Stimulated activated CD8-positive, alpha-beta memory T cell treated with anti-CD3 and anti-CD28 coated beads, Interleukin-7, amount 100 ng/mL, for 48 hours (primary cell): ENCODE data around the gene CAMSAP1.

Experiments
- DNase-seq, 2 donors: peaks; one replicate each; pipeline ENCODE4 v3.0.0-alpha.2; 2020; ENCODE audit warnings: low read depth in 1 of 2; ENCODE audit errors: extremely low read depth in 1 of 2

The CAMSAP1 gene

DNA sequence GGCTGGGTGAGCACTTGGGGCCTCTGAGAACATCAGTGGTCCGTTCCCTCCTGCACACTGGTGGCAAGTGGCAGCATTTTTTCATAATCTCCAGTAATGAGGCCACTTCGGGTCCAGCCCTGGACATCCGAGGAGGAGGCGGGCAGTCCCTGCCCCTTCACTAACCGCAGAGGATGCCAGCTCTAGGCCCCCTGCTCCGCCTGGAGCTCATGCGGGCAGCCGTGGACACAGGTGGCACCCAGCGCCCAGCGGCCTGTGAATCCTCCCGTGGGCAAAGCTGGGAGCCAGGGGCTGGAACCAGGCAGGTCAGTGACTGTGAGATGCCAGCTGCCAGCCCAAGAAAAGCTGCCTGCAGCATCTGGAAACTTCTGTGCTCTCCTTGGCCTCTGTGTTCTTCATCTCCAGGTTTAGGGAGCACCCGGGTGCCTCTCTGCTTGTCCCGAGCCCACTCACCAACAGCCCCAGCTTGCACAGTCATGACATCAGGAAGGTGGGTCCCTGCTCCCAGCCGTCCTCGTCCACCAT is 112.9 kb downstream of the CAMSAP1 start:
- no peak for DNase-seq

DNA sequence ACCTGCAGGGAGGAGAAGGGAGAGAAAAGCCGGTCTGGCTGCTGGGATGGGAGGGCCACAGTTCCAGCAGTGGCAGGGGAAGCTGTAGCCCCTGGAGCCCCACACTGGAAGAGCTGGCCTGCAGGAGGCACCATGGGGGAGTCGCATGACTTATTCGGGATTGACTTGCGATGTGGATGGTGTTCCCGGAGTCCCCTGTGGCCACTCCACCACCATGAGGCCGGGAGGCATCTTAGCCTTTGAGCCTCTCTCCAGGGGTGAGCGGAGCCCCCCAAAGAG is 113.3 kb downstream of the CAMSAP1 start:
- DNase-seq: no peak

DNA sequence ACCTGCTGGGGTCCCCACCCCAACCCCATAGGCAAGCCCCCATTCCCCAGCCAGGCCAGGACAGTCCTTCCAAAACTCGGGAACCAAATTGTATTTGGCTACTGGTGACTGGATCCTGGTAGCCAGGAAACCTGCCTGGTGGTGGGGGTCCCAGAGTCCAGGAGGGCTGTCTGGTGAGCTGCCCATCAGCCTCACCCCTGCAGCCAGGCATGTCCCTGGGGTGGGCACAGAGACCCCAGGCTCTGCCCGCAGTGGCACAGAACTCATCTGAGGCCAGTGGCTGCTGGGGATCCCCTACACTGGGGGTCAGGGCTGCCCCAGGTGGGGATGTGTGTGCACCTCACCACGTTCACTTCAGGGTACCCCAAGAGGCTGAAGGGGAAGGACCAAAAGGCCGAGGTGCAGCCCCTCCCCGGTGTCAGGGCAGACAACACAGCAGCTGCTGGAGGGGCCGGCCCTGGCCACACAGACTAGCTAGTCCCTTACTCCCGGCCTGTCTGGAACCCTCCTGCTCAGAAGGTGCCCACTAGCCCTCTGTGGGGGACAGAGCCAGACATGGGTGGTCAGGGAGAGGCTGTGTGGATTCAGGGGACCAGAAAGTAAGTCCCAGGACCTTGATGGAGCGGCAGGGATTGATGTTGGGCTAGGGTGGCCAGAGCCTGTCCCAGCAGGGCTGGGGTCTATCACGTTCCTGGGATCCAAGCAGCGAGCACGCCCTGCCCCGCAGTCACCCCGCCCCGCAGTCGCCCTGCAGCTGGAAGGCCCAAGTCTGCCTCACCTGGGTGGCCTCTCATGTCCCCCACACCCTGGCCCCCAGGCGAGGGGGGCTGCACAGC is 113.9 kb downstream of the CAMSAP1 start:
- no peak for DNase-seq

DNA sequence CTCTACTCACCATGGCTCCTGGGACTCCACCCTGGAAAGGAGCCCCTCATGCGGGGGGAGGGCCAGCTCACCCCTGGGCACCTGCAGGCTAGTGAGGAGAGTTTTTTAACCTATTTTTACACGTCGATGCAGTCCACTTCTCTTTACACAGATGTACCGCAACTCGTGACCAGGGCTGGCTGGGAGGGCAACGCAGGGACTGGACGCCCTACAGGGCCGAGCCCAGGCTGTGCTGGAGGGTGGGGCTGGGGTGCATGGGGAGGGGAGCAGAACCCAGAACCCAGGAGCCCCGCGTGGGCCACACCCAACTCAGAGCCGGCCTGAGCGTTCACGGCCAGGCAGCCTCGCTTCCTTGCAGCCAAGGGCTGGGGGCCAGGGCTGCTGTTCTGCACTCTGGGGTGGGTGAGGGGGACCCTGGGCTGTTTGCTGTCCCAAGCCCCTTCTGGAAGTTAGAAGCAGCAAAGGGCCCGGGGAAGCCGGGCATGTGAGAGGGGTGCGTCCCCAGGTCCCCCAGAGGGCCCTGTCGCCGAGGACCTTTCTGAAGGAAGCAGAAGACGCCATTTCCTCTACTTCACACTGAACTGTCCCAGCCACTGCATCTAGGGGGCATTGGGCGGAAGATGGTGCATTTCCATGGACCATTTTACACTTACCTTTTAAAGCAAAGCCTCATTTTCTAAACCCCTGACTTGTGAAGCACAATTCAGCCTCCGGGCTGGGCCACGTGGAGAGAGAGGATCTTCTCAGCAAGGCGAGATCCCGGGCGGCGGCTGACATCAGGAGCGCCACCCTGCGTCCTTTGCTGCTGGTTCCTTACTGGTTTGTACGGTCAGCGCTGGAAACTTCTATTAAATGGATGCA is 114.8 kb downstream of the CAMSAP1 start:
- DNase-seq: no peak

DNA sequence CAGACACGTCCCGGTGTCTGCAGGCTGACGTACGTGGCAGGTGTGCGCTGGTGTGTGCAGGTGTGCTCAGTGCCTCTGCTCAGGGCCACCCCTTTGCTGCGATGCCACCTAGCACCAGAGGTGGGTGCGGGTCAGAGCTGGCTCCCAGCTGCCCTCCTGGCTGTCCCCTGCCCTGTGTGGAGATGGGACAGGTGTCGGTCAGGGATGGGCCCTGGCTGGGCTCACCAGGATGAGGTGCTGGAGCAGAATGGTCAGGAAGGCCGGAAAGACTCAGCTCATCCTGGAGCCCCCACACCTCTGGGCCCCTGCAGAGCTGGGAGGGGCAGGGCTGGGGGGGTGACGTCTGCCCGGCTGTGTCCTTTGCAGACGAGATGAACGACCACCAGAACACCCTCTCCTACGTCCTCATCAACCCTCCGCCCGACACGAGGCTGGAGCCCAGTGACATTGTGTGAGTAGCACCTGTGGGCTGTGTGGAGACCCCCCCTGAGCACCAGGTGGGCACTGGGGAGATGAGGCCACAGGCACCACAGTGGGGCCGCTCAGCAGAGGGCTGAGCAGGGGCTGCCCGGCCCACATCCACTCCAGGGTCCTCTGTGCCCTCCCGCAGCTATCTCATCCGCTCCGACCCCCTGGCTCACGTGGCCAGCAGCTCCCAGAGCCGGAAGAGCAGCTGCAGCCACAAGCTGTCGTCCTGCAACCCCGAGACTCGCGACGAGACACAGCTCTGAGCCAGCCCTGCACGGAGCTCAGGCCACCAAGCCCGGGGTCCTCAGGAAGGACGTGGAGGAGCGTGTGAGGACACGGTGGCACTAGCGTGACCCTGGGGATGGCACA is 115.7 kb downstream of the CAMSAP1 start:
- DNase-seq: no peak

DNA sequence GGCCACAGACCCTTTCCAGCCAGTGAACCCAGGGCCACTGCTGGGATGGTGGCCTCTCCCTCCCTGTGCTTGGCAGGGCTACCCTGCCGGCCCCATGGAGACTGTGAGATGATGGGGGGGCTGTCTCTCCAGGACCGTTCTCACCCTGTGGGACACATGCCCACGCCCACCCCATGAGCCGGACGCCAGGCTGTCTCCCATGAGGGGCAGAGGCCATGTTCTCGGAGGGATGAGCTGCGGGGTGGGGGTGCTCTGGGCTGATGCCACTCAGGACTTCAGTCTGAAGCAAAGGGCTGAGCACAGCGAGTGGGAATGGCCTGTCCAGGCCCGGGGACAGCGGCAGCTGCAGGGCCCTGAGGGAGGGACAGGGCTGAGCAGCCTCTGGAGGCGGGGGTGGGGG is 116.5 kb downstream of the CAMSAP1 start:
- no peak for DNase-seq

DNA sequence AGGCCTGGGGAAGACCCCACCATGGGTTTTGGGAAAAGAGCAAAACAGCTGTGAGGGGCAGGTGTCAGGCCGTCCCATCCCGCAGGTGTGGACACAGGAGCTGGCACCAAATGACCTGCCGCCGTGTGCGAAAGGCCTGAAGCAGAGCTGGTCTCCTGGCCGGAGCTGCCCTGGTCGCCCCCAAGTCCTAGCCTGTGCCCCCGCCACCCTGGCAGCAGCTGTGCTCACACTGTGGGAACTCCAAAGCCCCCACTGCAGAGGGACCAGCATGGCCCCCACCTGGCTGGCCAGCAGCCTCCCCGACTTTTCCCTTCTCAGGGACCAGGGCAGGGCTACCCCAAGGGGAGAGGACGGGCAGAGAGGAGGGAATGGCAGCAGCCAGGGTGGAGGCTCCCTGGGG is 117.0 kb downstream of the CAMSAP1 start:
- DNase-seq: no peak

DNA sequence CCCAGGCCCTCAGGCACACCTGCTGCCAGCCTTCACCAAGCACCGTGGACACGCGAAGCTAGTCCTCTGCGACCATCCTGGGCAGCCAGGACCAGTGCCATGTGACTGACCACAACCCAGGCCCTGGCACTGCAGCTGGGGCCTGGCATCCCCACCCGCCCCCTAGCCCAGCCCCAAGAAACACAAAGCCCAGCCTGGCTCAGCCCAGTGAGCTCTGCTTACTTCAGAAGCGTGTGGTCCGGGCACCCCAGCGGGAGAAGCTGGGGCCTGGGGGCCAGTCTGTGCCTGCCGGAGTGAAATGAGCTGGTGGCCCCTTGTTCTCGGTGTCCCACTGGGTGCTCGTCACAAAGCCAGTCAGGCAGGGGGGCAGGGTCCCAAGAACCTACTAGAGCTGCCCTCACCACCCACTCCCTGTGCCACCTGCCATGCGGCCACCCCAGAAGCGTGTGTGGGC is 117.5 kb downstream of the CAMSAP1 start:
- DNase-seq: no peak

DNA sequence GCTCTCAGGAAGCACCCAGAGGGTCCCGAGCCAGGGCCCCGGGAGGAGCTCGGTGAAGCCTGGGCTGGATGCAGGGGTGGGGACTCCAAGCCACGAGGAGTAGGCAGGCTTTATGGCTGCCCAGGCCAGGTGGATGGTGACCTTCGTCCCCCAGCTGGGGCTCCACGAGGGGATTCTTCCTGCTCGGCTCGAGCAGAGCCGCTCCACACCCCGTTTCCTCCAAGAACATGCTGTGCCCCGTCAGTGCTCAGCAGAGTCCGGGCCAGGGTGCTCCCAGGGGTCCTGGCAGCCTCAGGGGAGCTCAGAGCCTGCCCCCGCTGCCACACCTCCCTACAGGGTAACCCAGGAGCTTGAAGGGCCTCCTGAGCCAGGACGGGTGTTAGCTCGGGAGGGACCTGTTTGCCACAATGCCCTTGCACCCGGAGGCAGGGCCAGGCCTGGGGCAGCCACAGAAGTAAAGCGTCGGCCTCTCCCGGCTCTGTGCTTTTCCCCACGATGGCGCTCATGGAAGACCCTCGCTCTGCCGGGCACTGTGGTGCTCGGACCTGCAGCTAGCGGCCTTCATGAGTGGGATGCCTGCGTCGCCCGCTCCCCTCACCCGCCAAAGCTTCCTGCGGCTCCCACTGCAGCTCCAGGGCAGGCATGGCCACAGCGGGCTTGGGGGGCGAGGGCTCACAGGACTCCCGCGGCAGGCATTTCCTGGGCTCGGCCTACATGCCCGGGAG is 118.6 kb downstream of the CAMSAP1 start:
- DNase-seq: no peak

DNA sequence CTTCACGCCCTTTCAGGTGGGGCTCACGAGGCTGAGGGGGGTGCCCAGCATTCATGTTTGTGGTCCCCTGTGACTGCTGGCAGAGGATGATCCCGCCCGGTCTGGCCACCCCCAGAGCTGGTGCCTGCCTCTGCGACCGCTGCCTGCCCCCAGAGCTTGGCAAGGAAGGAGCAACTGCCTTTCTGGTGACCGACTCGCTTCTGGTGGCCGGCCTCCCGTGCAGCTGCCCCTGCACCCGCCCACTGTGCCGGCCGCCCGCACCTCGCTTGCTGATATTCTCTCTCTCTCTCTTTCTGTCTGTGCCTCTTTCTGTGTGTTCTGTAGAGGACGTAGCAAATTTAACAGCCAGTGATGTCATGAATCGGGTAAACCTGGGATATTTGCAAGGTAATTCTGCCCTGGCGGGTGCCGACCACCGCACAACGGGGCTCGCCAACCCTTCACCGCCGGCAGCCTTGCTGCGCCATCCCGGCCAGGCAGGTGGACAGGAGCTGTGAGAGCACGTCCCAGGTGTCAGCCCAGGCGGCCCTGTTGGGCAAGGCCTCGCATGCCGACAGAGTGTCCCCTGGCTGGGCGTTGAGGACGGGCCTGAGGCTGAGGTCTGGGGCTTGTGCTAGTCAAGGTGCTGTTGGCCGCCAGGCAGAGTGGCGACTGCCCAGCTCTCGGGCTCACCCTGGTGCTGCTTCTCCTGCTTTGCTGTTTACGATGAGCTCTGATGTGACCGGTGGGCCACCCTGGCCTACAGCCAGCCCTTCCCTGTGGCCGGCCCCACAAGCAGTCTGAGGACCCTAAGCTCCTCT is 119.4 kb downstream of the CAMSAP1 start:
- no peak for DNase-seq

DNA sequence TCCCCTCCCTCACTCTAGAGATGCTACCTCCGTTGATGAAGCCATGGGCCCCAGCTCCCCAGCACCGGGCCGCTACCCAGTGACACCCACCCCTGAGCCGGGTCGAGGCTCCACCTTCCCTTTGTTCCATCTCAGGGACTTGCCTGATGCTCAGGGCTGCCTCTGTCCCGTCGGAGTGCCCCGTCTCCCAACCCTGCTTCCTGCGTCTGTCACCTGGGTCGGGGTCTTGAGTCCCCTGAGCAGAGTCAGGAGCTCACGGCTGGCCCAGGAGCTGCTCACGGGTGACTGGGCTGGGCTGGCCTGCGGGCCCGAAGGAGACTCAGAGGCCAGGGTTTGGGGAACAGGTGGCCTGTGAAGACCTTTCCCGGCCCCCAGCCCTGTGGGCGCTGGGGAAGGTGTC is 120.0 kb downstream of the CAMSAP1 start:
- DNase-seq: no peak

DNA sequence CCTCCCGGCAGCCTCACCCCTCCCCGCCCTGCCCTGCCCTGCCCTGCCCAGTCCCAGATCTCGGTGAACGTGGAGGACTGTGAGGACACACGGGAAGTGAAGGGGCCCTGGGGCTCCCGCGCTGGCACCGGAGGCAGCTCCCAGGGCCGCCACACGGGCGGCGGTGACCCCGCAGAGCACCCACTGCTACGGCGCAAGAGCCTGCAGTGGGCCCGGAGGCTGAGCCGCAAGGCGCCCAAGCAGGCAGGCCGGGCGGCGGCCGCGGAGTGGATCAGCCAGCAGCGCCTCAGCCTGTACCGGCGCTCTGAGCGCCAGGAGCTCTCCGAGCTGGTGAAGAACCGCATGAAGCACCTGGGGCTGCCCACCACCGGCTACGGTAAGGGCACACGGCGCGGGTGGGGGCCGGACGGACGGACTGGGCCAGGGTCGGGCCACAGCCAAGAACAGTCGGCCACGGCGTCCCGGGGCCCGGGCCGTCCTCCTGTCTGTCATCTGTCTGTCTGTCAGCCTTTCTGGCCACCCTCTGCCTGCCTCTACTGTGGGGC is 121.1 kb downstream of the CAMSAP1 start:
- DNase-seq: no peak

DNA sequence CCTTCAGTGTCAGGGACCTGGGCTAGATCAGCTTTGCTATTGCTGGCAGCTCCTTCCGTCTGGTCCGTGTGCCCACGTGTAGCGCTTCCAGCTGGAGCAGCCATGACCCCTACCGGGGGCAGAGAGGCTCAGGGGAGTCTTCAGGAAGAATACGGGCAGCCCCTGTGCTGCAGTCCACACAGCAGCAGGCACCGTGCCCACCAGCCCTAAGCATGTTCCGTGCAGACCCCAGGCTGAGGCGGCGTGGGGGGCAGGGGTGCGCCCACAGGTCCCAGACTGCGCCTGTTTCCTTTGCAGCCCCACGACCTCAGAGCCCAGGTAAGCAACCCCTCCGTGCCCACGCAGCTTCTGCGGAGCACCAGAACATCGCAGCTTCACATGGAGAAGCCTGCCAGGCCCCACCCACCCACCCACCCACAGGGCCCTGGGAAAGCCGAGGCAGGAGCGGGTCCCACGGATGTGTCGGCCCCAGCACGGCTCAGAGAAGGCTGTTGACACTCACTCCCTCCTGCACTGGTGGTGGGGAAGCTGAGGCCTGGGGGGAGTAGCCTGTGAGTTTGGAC is 122.3 kb downstream of the CAMSAP1 start:
- no peak for DNase-seq

DNA sequence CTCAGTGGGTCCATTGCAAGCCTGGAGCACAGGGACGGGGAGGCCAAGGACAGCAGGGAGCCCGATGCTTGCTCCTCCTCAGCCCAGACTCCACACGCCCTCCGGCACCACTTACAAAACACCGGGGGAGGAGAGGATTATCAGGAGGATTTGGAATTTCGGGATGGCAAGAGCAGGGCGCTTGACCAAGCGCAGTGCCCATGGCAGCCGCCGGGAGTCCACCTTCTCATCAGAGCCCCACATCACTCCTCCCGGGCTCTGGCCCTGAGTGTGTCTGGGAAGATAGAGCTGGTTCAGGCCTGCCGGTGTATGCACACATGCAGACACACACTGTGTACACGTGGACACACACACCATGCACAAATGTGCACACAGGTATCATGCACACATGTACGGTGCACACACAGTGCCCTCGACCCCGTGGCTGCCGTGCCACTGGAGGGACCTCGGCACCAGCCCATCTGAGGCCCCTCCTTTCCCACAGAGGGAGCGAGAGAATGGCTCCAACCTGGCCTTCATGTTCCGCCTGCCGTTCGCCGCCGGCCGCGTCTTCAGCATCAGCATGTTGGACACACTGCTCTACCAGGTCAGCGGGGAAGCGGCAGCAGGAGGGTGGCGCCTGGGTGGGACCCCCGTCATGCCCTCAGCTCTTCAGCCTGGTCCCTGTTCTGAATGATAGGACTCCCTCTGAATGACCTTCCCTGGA is 123.7 kb downstream of the CAMSAP1 start:
- no peak for DNase-seq

DNA sequence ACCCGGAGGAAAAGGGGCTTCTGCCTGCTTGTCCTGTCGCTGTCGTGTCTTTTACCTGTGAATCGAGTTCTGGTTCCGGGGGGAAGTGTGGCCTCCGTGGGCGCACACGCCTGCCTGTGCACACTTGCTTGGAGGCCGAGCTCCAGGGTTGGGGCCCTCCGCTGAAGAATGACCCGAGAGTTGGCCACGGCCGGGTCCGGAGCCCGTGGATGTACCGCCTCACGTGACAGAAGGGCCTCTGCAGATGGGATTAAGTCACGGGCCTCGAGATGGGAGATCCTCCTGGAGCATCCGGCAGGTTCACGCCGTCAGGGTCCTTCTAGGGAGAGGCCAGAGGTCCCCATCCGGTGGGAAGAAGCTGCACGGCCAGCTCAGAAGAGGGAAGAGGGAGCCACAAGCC is 124.4 kb downstream of the CAMSAP1 start:
- no peak for DNase-seq

DNA sequence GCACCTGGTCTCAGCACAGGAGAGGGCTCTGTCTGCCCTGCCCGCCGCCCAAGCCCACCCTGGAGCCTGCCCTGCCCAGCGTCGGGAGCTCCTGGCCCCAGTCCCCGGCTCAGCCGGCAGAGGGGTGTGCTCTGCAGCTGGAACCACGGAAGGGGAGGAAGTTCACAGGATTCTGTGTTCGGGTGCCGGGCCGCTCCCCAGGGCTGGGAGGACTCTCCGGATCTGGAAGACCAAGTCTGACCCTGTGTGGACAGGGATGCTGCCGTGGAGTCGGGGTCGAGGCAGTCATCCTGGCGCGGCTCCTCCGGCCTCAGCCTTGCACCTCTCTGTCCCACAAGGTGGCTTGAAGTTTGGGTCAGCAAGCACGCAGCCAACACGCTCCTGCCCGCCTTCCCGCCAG is 126.7 kb downstream of the CAMSAP1 start:
- DNase-seq: no peak

DNA sequence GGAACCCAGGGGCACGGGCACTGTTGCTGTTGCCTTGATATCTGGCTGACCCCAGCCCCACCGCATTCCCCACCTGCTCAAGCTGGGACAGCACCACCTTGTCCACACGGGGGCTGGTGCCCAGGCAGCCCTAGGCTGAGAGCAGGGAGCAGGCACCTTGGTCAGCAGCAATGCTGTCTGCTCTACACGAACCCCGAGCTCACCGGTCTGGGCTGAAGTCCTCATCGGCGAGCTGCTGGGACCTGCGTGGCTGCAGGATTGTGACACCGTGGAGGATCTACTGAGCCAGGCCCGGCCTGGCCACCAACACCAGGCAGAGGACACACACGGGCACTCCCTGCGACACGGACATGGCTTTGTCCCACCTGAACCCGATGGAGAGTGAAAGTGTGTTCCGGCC is 127.3 kb downstream of the CAMSAP1 start:
- no peak for DNase-seq

DNA sequence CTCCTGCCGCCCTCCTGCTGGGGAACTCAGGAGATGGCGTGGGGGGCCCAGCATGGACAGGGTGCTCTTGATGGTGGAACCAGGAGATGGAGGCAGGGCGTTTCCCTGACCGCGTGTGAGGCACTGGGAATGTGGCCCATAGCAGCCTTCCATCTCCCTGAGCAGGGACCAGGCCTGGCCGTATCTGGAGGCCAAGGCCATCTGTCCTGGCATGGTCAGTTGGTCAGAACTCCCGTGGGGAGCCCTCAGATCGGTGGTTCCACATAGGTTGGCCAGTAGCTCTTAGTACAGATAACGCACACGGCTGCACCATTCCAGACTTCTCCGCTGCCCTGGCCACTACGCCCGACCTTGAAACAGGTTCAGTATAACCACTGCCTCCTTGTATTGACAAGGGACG is 127.8 kb downstream of the CAMSAP1 start:
- DNase-seq: no peak
